Astrocyte (in vitro differentiated cells and primary cell): Measurements from ENCODE around the gene ATP6V1G2. TPM values are rescaled to one million over a fixed set of nuclear protein-coding genes. Genes with fewer than 3 reads are reported as not detected.

Source experiments
- DNase-seq: peaks from one replicate; pipeline ENCODE4 v3.0.0-alpha.2; 2010; ENCODE audit warnings: low read depth
- FAIRE-seq: peaks from 2 replicates; lab custom pipeline; 2011; peaks lifted over from hg19 to GRCh38; lab: Jason Lieb, UNC
- H2AFZ ChIP-seq: 2 replicates; pipeline ENCODE4 v1.6.0; 2012; ENCODE audit warnings: low read depth, low read length, inconsistent platforms
- H3K27ac ChIP-seq: 2 replicates; pipeline ENCODE4 v1.5.1; 2011; ENCODE audit warnings: low read depth, low read length, inconsistent platforms
- H3K27me3 ChIP-seq: 2 replicates; pipeline ENCODE4 v1.6.0; 2011; ENCODE audit warnings: low read length, inconsistent platforms; ENCODE audit not compliant: insufficient read depth
- H3K36me3 ChIP-seq: 2 replicates; pipeline ENCODE4 v1.5.1; 2011; ENCODE audit warnings: low read length, inconsistent platforms; ENCODE audit not compliant: insufficient read depth
- H3K4me1 ChIP-seq: 2 replicates; pipeline ENCODE4 v1.5.1; 2011; ENCODE audit warnings: low read length, inconsistent platforms; ENCODE audit not compliant: insufficient read depth
- H3K4me2 ChIP-seq: 2 replicates; pipeline ENCODE4 v1.6.0; 2012; ENCODE audit warnings: low read length, inconsistent platforms
- H3K4me3 ChIP-seq: 2 replicates; pipeline ENCODE4 v1.5.1; 2011; ENCODE audit warnings: low read depth, mild to moderate bottlenecking, low read length, inconsistent platforms; ENCODE audit not compliant: insufficient read depth
- H3K79me2 ChIP-seq: 2 replicates; pipeline ENCODE4 v1.6.0; 2012; ENCODE audit warnings: mild to moderate bottlenecking, low read length, inconsistent platforms; ENCODE audit not compliant: insufficient read depth
- H3K9ac ChIP-seq: 2 replicates; pipeline ENCODE4 v1.6.0; 2012; ENCODE audit warnings: mild to moderate bottlenecking, low read length, inconsistent platforms
- H3K9me3 ChIP-seq: 2 replicates; pipeline ENCODE4 v1.5.1; 2012; ENCODE audit warnings: low read depth, mild to moderate bottlenecking, low read length, inconsistent platforms; ENCODE audit not compliant: insufficient read depth
- H4K20me1 ChIP-seq: 2 replicates; pipeline ENCODE4 v1.6.0; 2012; ENCODE audit warnings: low read length, inconsistent platforms; ENCODE audit not compliant: insufficient read depth
- H3K27ac Mint-ChIP-seq: one replicate; pipeline ENCODE4 v1.8.0; 2021; ENCODE audit warnings: mild to moderate bottlenecking, mixed read lengths; ENCODE audit not compliant: unreplicated experiment
- H3K27me3 Mint-ChIP-seq: one replicate; pipeline ENCODE4 v1.8.0; 2021; ENCODE audit warnings: low read depth, mixed read lengths; ENCODE audit not compliant: unreplicated experiment
- H3K36me3 Mint-ChIP-seq: one replicate; pipeline ENCODE4 v1.8.0; 2021; ENCODE audit warnings: low read depth, mixed read lengths; ENCODE audit not compliant: unreplicated experiment
- H3K4me1 Mint-ChIP-seq: one replicate; pipeline ENCODE4 v1.8.0; 2021; ENCODE audit warnings: low read depth, mixed read lengths; ENCODE audit not compliant: unreplicated experiment
- H3K4me3 Mint-ChIP-seq: one replicate; pipeline ENCODE4 v1.8.0; 2021; ENCODE audit warnings: mild to moderate bottlenecking, moderate library complexity, mixed read lengths; ENCODE audit not compliant: unreplicated experiment
- H3K9me3 Mint-ChIP-seq: one replicate; pipeline ENCODE4 v1.8.0; 2021; ENCODE audit warnings: mild to moderate bottlenecking, mixed read lengths; ENCODE audit not compliant: unreplicated experiment
- EZH2 ChIP-seq: IDR thresholded peaks from 2 replicates; pipeline ENCODE4 v1.6.1; 2012; ENCODE audit warnings: mild to moderate bottlenecking, low read length, inconsistent platforms; ENCODE audit not compliant: insufficient read depth
- total RNA-seq: library from RNA; stranded (reverse); gene quantifications from 2 replicates; pipeline ENCODE4 v1.2.1, GENCODE V29; 2021
- TF ChIP-seq, protein P1 (sequence below): IDR thresholded peaks from 2 replicates; pipeline ENCODE4 v1.5.1; 2011; ENCODE audit warnings: low read depth, mild to moderate bottlenecking, inconsistent platforms, low read length, moderate library complexity; ENCODE audit not compliant: insufficient read depth

ATP6V1G2 gene
- total RNA-seq, 1 donor from 2014 or later = 2.6 TPM

GRCh38 chr6:31586599-31587281, 40.3 kb upstream of the ATP6V1G2 start:
- Mint-ChIP-seq H3K4me1 (peaks cover 3% of the 10 kb centered on the region), H3K27ac (no peak overlapping the region), H3K27me3 (peaks cover 8% of the 10 kb centered on the region), H3K4me3 (no peak overlapping the region), H3K9me3 (no peaks in the 10 kb centered on the region), H3K36me3 (no peaks in the 10 kb centered on the region)
- Histone ChIP-seq H3K4me1 (no peaks in the 10 kb centered on the region), H3K9me3 (no peaks in the 10 kb centered on the region), H3K36me3 (no peaks in the 10 kb centered on the region), H3K79me2 (no peaks in the 10 kb centered on the region), H3K4me2 (no peak overlapping the region), H3K9ac (no peak overlapping the region), H4K20me1 (no peaks in the 10 kb centered on the region), H3K27ac (no peak overlapping the region), H3K27me3 (no peaks in the 10 kb centered on the region), H2AFZ (no peak overlapping the region), H3K4me3 (no peak overlapping the region)
- FAIRE-seq (no peak), DNase-seq (no peak)
- no peak for TF ChIP-seq EZH2
- TF ChIP-seq, protein P1, sequence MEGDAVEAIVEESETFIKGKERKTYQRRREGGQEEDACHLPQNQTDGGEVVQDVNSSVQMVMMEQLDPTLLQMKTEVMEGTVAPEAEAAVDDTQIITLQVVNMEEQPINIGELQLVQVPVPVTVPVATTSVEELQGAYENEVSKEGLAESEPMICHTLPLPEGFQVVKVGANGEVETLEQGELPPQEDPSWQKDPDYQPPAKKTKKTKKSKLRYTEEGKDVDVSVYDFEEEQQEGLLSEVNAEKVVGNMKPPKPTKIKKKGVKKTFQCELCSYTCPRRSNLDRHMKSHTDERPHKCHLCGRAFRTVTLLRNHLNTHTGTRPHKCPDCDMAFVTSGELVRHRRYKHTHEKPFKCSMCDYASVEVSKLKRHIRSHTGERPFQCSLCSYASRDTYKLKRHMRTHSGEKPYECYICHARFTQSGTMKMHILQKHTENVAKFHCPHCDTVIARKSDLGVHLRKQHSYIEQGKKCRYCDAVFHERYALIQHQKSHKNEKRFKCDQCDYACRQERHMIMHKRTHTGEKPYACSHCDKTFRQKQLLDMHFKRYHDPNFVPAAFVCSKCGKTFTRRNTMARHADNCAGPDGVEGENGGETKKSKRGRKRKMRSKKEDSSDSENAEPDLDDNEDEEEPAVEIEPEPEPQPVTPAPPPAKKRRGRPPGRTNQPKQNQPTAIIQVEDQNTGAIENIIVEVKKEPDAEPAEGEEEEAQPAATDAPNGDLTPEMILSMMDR = no peak

- H3K27me3 ChIP-seq = no peaks in the 10 kb centered on the region
- peaks cover 7% of the 10 kb centered on the region for H3K4me1 ChIP-seq
- H4K20me1 ChIP-seq = no peaks in the 10 kb centered on the region
- Mint-ChIP-seq H3K4me3 (peak within 1 kb of the TSS; percentile 21), H3K36me3 (no peaks in the 10 kb centered on the region), H3K4me1 (peaks cover 3% of the 10 kb centered on the region), H3K27ac (no peak within 1 kb of the TSS), H3K27me3 (peaks cover 8% of the 10 kb centered on the region), H3K9me3 (no peaks in the 10 kb centered on the region)
- H3K4me3 ChIP-seq = no peak within 1 kb of the TSS
- FAIRE-seq (no peak), DNase-seq (no peak)
- no peak within 1 kb of the TSS for H3K27ac ChIP-seq
- H2AFZ ChIP-seq = no peak within 1 kb of the TSS
- TF ChIP-seq, protein P1 = no peak
- TF ChIP-seq EZH2 = no peak
- H3K79me2 ChIP-seq = no peaks in the 10 kb centered on the region
- no peaks in the 10 kb centered on the region for H3K9me3 ChIP-seq
- H3K36me3 ChIP-seq = no peaks in the 10 kb centered on the region
- no peak within 1 kb of the TSS for H3K9ac ChIP-seq
- H3K4me2 ChIP-seq = no peak within 1 kb of the TSS
Measured at GRCh38 chr6:31586008-31586407, 39.6 kb upstream of the ATP6V1G2 start, which contains the start of gene LST1. LST1 (plus strand) TSS chr6:31586277; CDS start chr6:31587300, 1,023 bp downstream.

- Histone ChIP-seq H2AFZ (no peak overlapping the region), H3K27ac (no peak overlapping the region), H3K36me3 (no peaks in the 10 kb centered on the region), H3K27me3 (no peaks in the 10 kb centered on the region), H3K9ac (no peak overlapping the region), H3K79me2 (no peaks in the 10 kb centered on the region), H3K4me1 (peaks cover 9% of the 10 kb centered on the region), H4K20me1 (no peaks in the 10 kb centered on the region), H3K9me3 (no peaks in the 10 kb centered on the region), H3K4me3 (no peak overlapping the region), H3K4me2 (no peak overlapping the region)
- no peaks in the 10 kb centered on the region for H3K36me3 Mint-ChIP-seq
- TF ChIP-seq, protein P1 = peak; percentile 16
- TF ChIP-seq EZH2 = no peak
- H3K4me1 Mint-ChIP-seq = peaks cover 3% of the 10 kb centered on the region
- H3K4me3 Mint-ChIP-seq = peak overlapping the region; percentile 21
- DNase-seq (no peak), FAIRE-seq (no peak)
- peaks cover 8% of the 10 kb centered on the region for H3K27me3 Mint-ChIP-seq
- H3K9me3 Mint-ChIP-seq = no peaks in the 10 kb centered on the region
- no peak overlapping the region for H3K27ac Mint-ChIP-seq
Measured at GRCh38 chr6:31585491-31585890, 39.1 kb upstream of the ATP6V1G2 start.
